Activated CD4-positive, alpha-beta T cell treated with anti-CD3 and anti-CD28 coated beads, Interleukin-2, amount 50 U/mL, for 4 hours (primary cell): ENCODE results near the gene UNKL.

Experiments used
- DNase-seq, 2 experiments: peaks; one replicate each; pipeline ENCODE4 v3.0.0-alpha.2; 2020

The UNKL gene

DNA sequence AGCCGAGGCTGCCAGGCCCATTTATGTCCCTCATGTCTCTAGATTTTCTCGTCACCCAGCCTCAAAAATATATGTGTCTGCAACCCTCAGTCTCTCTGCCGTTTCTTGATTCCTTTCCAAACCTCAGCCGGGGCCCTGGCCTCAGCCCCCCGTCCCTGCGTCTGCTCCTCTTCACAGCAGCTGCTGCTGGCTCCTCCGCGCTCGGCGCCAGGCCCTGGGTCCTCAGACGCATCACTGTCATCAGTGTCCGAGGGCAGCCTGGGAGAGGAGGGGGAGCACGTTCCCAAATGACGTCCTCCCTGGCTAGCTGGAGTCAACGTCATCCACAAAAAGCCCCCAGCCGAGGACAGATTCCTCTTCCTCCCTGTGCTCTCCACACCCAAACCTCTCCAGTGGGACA lies 65.2 kb downstream of the UNKL start:
- DNase-seq = no peak

DNA sequence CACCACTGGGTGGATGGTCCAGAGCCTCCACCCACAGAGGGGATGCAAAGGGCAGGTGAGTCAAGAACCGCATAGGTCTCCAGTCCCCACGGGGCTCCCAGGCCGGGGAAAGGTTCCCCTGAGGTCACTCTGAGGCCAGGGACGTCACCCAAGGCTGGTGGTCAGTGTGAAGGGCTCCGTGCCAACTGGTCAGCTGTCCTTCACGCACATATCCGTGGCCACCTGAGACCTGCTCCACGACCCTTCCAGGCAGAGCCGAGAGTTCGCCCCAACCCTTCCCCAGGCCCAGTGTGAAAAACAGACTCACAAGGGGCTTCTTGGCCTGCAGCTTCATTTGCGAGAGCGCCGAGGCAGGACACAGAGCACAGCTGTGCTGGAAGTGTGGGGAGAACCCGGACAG lies 65.6 kb downstream of the UNKL start:
- DNase-seq = no peak

- DNase-seq = no peak
Measured at GRCh38 chr16:1348441-1348840, 66.1 kb downstream of the UNKL start.

DNA sequence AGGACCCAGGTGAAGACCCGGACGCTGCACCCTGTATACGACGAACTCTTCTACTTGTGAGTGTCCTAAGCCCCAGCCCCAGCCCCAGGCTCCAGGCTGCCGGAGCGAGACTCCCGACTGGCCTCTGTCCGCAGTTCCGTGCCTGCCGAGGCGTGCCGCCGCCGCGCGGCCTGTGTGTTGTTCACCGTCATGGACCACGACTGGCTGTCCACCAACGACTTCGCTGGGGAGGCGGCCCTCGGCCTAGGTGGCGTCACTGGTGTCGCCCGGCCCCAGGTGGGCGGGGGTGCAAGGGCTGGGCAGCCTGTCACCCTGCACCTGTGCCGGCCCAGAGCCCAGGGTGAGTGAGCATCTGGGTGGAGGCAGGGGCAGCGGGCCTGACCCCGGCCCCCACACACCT lies 66.5 kb downstream of the UNKL start:
- DNase-seq = no peak

DNA sequence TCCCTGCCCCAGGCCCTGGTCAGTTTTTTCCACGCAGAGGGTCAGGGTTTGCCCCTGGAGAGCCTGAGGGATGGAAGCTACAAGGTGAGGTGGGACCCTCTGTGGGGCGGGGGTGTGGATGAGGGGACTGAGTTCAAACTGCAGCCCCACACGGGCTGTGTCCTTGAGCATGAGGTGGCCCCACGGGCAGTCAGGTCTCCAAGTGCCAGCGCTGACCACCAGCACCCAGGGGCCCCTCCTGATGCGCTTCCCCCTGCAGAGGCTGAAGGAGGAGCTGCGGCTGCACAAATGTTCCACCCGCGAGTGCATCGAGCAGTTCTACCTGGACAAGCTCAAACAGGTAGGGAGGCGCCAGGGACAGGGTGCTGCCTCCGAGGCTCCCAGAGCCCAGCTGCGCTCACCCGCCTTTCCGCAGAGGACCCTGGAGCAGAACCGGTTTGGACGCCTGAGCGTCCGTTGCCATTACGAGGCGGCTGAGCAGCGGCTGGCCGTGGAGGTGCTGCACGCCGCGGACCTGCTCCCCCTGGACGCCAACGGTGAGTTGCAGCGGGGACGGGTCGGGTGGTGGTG lies 67.1 kb downstream of the UNKL start:
- DNase-seq = no peak

GRCh38 chr16:1346422-1347285 lies 67.8 kb downstream of the UNKL start:
- DNase-seq = no peak

DNA sequence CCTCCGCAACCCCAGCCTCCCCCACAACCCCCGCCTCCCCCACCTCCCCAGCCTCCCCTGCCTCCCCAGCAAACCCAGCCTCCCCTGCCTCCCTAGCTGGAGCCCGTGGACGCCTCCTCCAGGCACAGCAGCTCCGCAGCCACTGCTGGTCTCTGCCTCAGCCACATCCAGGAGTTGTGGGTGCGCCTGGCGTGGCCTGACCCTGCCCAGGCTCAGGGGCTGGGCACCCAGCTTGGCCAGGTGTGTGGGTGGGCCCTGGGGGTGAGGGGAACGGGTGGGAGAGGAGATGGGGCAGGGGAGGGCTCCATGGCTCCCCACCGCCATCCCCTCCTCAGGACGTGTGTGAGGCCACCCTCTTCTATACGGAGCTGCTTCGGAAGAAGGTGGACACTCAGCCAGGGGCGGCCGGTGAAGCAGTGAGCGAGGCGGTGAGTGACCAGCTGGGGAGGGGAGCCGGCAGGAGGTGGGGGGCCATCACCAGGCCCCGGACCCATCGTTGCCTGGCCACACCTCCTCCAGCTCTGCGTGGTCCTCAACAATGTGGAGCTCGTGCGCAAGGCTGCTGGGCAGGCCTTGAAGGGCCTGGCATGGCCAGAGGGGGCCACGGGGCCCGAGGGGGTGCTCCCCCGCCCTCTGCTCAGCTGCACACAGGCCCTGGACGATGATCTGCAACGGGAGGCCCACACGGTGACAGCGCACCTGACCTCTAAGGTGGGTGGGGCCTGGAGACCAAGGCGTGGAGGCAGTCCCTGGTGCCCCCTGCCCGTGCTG lies 68.7 kb downstream of the UNKL start:
- DNase-seq = no peak

- no peak for DNase-seq
Measured at GRCh38 chr16:1345087-1345486, 69.4 kb downstream of the UNKL start.

DNA sequence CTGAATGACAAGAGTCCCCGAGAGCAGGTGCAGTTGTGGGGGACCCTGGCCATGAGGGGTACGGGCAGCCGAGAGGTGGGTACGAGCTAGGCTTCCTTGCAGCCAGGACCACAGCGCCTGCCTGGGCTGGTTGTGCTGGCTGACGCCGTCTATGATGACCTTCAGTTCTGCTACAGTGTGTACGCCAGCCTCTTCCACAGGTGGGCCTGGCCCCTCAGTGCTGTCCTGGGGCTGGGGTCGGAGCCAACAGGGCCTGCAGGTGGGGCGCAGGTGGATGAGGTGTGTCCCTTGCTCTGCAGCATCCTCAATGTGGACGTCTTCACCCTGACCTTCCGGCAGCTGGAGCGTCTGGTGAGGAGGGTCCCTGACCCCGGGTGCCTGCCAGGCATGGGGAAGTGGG lies 70.0 kb downstream of the UNKL start:
- DNase-seq = no peak

GRCh38 chr16:1343428-1344242 lies 70.9 kb downstream of the UNKL start:
- DNase-seq = no peak

DNA sequence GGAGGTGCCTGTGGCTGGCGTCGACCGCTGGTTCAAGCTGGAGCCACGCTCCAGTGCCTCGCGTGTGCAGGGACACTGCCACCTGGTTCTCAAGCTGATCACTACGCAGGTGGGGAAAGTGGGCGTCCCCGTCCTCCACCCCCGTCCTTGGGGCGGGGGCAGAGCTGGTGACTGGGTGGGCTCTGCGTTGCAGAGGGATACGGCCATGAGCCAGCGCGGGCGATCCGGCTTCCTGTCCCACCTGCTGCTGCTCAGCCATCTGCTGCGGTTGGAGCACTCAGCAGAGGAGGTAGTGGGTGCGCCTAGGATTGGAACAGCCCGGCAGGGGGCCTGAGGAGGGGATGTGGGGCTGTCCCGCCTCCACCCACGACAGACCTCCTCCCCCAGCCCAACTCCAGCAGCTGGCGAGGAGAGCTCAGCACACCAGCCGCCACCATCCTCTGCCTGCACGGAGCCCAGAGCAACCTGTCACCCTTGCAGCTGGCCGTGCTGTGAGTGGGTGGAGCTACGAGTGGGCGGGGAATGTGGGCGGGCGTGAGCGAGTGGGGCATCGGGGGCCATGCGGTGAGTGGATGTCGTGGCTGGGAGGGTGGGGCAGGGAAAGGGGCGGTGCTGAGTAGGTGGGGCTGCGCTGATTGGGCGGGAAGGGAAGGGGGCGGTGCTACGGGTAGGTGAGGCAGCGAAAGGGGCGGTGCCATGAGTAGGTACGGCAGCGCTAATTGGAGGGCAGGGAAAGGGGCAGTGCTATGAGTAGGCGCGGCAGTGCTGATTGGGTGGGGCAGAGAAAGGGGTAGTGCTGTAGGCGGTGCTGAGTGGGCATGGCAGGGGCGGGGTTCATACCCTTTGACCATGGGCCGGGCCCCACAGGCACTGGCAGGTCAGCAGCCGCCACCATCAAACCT lies 71.7 kb downstream of the UNKL start:
- DNase-seq = peak; percentile 96 to 97

- DNase-seq = no peak
Measured at GRCh38 chr16:1341495-1342420, 72.7 kb downstream of the UNKL start.

GRCh38 chr16:1340730-1341494 lies 73.6 kb downstream of the UNKL start:
- DNase-seq = no peak

GRCh38 chr16:1338855-1339675 lies 75.4 kb downstream of the UNKL start:
- DNase-seq = no peak

GRCh38 chr16:1338119-1338730 lies 76.3 kb downstream of the UNKL start:
- DNase-seq = no peak

DNA sequence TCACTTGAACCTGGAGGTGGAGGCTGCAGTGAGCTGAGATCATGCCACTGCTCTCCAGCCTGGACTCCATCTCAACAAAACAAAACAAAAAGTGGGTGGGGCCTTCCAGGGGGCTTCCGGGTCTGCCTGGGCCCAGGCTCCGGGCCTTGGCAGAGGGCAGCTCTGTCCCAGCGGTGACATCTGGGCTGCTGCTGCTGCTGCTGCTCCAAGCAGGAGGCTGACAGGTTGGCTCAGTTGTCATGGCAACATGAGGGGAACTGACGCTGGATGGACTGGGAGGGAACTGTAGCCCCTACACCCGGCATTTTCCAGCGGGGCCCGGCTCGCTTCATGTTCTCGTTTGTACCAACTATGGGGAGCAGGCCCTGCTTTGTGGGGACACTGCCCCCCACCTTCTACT lies 77.0 kb downstream of the UNKL start:
- no peak for DNase-seq

- no peak for DNase-seq
Measured at GRCh38 chr16:1336619-1337018, 77.9 kb downstream of the UNKL start.

GRCh38 chr16:1335996-1336395 lies 78.5 kb downstream of the UNKL start:
- DNase-seq = no peak
